HepG2 (cell line): ENCODE measurements around the gene CISD1. TPM values are rescaled to one million over a fixed set of nuclear protein-coding genes. Genes with fewer than 3 reads are reported as not detected.

Source experiments
- ATAC-seq: fragments of 200-7000 bp; cut with Tn5 transposase; 3 replicates; pipeline ENCODE4 v1.9.1; 2020; ENCODE audit warnings: mild to moderate bottlenecking, moderate library complexity
- BruUV-seq: library from RNA; stranded (reverse); fragments of 400-500 nt; replicated peaks from 2 replicates; lab custom pipeline; 2021; lab: Mats Ljungman, UMichigan
- CTCF ChIA-PET: fragments of 300-600 bp; formaldehyde crosslinking; extraction: SDS; loops from one replicate; lab custom pipeline; 2021; ENCODE audit warnings: low total read pairs, inconsistent platforms, low intra/inter-chr PET ratio; lab: Yijun Ruan, JAX
- POLR2A ChIA-PET: fragments of 350-600 bp; sonication (Branson Sonifier 250); formaldehyde crosslinking; loops from one replicate; lab custom pipeline; 2020; ENCODE audit warnings: antibody characterized with exemption, inconsistent platforms; lab: Yijun Ruan, JAX
- DNase-seq: peaks from one replicate; pipeline ENCODE4 v3.0.0-alpha.2; 2015; ENCODE audit warnings: low spot score
- FAIRE-seq: peaks from 3 replicates; lab custom pipeline; 2011; peaks lifted over from hg19 to GRCh38; lab: Jason Lieb, UNC
- H2AFZ ChIP-seq: one replicate; pipeline ENCODE4 v1.6.1; 2011; ENCODE audit warnings: low read length, inconsistent platforms
- H3K27ac ChIP-seq: fragments of 300-600 bp; 3 replicates; pipeline ENCODE4 v1.8.0; 2011; ENCODE audit warnings: mixed run types, mild to moderate bottlenecking, mixed read lengths, low read length, inconsistent platforms; ENCODE audit not compliant: insufficient read depth; ENCODE audit errors: extremely low read length
- H3K27me3 ChIP-seq, 2 experiments: fragments of 200-600 bp in 1 of 2; 2 replicates in 1 of 2; 3 replicates in 1 of 2; pipeline versions ENCODE4 v1.6.0 to v1.8.0; 2011; ENCODE audit warnings: low read length in 2 of 2, mild to moderate bottlenecking in 2 of 2, moderate library complexity in 2 of 2, inconsistent platforms in 1 of 2; ENCODE audit not compliant: insufficient read depth in 2 of 2, control insufficient read depth in 1 of 2
- H3K36me3 ChIP-seq, 2 experiments: fragments of 200-600 bp in 1 of 2; replicated peaks in 1 of 2; 2 replicates in 1 of 2; 3 replicates in 1 of 2; pipeline versions ENCODE4 v1.5.1 to v1.8.0; 2011; ENCODE audit warnings: low read length in 2 of 2, inconsistent platforms in 1 of 2; ENCODE audit not compliant: insufficient read depth in 2 of 2, control insufficient read depth in 1 of 2
- H3K4me1 ChIP-seq: 2 replicates; pipeline ENCODE4 v1.5.1; 2012; ENCODE audit warnings: low read length, inconsistent platforms; ENCODE audit not compliant: insufficient read depth
- H3K4me2 ChIP-seq: 2 replicates; pipeline ENCODE4 v1.6.0; 2011; ENCODE audit warnings: low read depth, low read length, inconsistent platforms
- H3K4me3 ChIP-seq, 3 experiments: fragments of 200-600 bp in 1 of 3; sonication (generic), shearing (Covaris generic) in 1 of 3; replicated peaks in 1 of 3; 2 replicates each; pipeline ENCODE4 v1.5.1; 2011 to 2016; ENCODE audit warnings: low read length in 3 of 3, inconsistent platforms in 2 of 3, low read depth in 2 of 3, mild to moderate bottlenecking in 2 of 3, control low read depth in 1 of 3, mixed read lengths in 1 of 3; ENCODE audit not compliant: insufficient read depth in 1 of 3
- H3K79me2 ChIP-seq: one replicate; pipeline ENCODE4 v1.6.1; 2011; ENCODE audit warnings: low read length, inconsistent platforms; ENCODE audit not compliant: insufficient read depth
- H3K9ac ChIP-seq: 2 replicates; pipeline ENCODE4 v1.6.0; 2011; ENCODE audit warnings: mild to moderate bottlenecking, low read depth, low read length, inconsistent platforms; ENCODE audit not compliant: insufficient read depth
- H3K9me3 ChIP-seq: 2 replicates; pipeline ENCODE4 v1.5.1; 2012; ENCODE audit warnings: mild to moderate bottlenecking, low read length
- H4K20me1 ChIP-seq: 2 replicates; pipeline ENCODE4 v1.6.0; 2011; ENCODE audit warnings: inconsistent platforms, mild to moderate bottlenecking, low read length, moderate library complexity; ENCODE audit not compliant: insufficient read depth
- AKNA ChIP-seq: sonication (generic); formaldehyde crosslinking; IDR thresholded peaks from 2 replicates; pipeline ENCODE4 v1.4.0; 2020; ENCODE audit warnings: missing genetic modification reagents, borderline replicate concordance
- HIC2 ChIP-seq: sonication (generic); formaldehyde crosslinking; IDR thresholded peaks from 2 replicates; pipeline ENCODE4 v1.9.0; 2022; ENCODE audit warnings: low read depth, missing genetic modification reagents
- SNAI1 ChIP-seq: sonication (generic); formaldehyde crosslinking; IDR thresholded peaks from 2 replicates; pipeline ENCODE4 v1.5.0; 2020; ENCODE audit warnings: mild to moderate bottlenecking, missing genetic modification reagents, borderline replicate concordance
- ZFY ChIP-seq: sonication (generic); formaldehyde crosslinking; IDR thresholded peaks from 2 replicates; pipeline ENCODE4 v1.4.0; 2020; ENCODE audit warnings: missing genetic modification reagents
- ZNF281 ChIP-seq: sonication (generic); formaldehyde crosslinking; IDR thresholded peaks from 2 replicates; pipeline ENCODE4 v1.4.0; 2020; ENCODE audit warnings: missing genetic modification reagents, borderline replicate concordance
- ZNF740 ChIP-seq: sonication (generic); formaldehyde crosslinking; IDR thresholded peaks from 2 replicates; pipeline ENCODE4 v1.4.0; 2020; ENCODE audit warnings: missing genetic modification reagents
- ZNF770 ChIP-seq: sonication (generic); formaldehyde crosslinking; IDR thresholded peaks from 2 replicates; pipeline ENCODE4 v1.5.0; 2020; ENCODE audit warnings: mild to moderate bottlenecking, missing genetic modification reagents
- WGBS: methylation state at CpG from one replicate; pipeline ENCODE4 v1.1.6; 2017; ENCODE audit warnings: low lambda C conversion rate; 5-methylcytosine and 5-hydroxymethylcytosine counted together
- in situ Hi-C: cut with HindIII; loops from 2 replicates; pipeline ENCODE4 v1.10.0; 2017; ENCODE audit warnings: low pct_unique_long_range_greater_than_20kb; ENCODE audit not compliant: extremely low pct_ligation_motif_present
- intact Hi-C: fragments of 100-400 bp; cut with micrococcal nuclease; formaldehyde crosslinking; loops from one replicate; pipeline ENCODE4 v1.10.0; 2022; ENCODE audit not compliant: unreplicated experiment
- polyA plus RNA-seq, 8 experiments: library from polyadenylated mRNA; depleted of rRNA in 3 of 8; stranded (reverse) in 7 of 8; unstranded in 1 of 8; fragments of >200 nt; fragmentation: Illumina TruSeq in 4 of 8; extraction: Trizol in 4 of 8; gene quantifications; 2 replicates each; pipeline versions ENCODE4 v1.2.1 to v1.2.3, GENCODE V29; 2011 to 2016; ENCODE audit warnings: low read depth in 4 of 8, missing spikeins in 1 of 8, mixed read lengths in 1 of 8; ENCODE audit not compliant: insufficient read depth in 1 of 8
- total RNA-seq, 5 experiments: library from RNA; depleted of rRNA; stranded (reverse); fragments of >200 nt; fragmentation: Illumina TruSeq; extraction: Trizol; gene quantifications; 2 replicates each; pipeline ENCODE4 v1.2.3, GENCODE V29; 2016; ENCODE audit warnings: low read depth in 1 of 5

Gene CISD1
- total and polyA plus RNA-seq, 2 of the 13 experiments (the other 11 are each of a cell fraction or from before 2014, with no cell fraction given) = 63.4 to 78.9 TPM

- in situ Hi-C loops = no loop called here
- Histone ChIP-seq H3K27me3 (no peaks in the 10 kb centered on the region; a peak in 1 of 5 replicates), H4K20me1 (no peaks in the 10 kb centered on the region), H3K27ac (no peak overlapping the region), H3K79me2 (peaks cover 26% of the 10 kb centered on the region)
- no peak for DNase-seq
- TF ChIP-seq HIC2 (CRISPR knock-in tag) (no peak), ZNF770 (CRISPR knock-in tag) (no peak), ZFY (CRISPR knock-in tag) (no peak), AKNA (no peak), SNAI1 (CRISPR knock-in tag) (no peak), ZNF281 (no peak), ZNF740 (CRISPR knock-in tag) (no peak)
- TF ChIP-seq, all 625 proteins: peak for 0
- FAIRE-seq (no peak), ATAC-seq (no peak)
- Histone ChIP-seq H3K36me3 (no peaks in the 10 kb centered on the region), H3K9ac (no peak overlapping the region), H3K4me2 (no peak overlapping the region), H2AFZ (no peak overlapping the region), H3K4me1 (peaks cover 51% of the 10 kb centered on the region), H3K9me3 (no peaks in the 10 kb centered on the region), H3K4me3 (no peak overlapping the region)
- 99% methylated on average over 18 of the region's 18 CpGs for WGBS
- intact Hi-C loops = no loop called here
- ChIA-PET POLR2A (no interaction called here), CTCF (no interaction called here)
- BruUV-seq = no TSS peak
These were observed 25.7 kb upstream of the CISD1 start for GRCh38 chr10:58243269-58243668.
